Spleen (tissue), 7 donors: ENCODE data around the gene ZNF543.

Experiments used
- POLR2AphosphoS5 ChIP-seq, 3 donors: sonication (generic); formaldehyde crosslinking; IDR thresholded peaks; one replicate each; pipeline ENCODE4 v1.5.1; 2017; ENCODE audit warnings: antibody characterized with exemption in 3 of 3
- TF ChIP-seq, protein P1 (sequence below), 11 experiments: fragments of 200-600 bp in 7 of 11; fragments of 450-650 bp in 4 of 11; sonication (generic) in 4 of 11; IDR thresholded peaks in 8 of 11; conservative IDR thresholded peaks in 3 of 11; 1 replicate in 7 of 11; 2 replicates in 4 of 11; pipeline versions ENCODE4 v1.4.0 to v1.8.0; 2016 to 2021; ENCODE audit warnings: antibody characterized with exemption in 11 of 11, inconsistent platforms in 4 of 11, mild to moderate bottlenecking in 1 of 11
- donor health status: DM: no; HTN: no; CAD: no; lungs with moderate emphysema.
- donor health status: DM: no; HTN: no; CAD: no.
- donor health status: DM: no; HTN: no; CAD: no.

DNA sequence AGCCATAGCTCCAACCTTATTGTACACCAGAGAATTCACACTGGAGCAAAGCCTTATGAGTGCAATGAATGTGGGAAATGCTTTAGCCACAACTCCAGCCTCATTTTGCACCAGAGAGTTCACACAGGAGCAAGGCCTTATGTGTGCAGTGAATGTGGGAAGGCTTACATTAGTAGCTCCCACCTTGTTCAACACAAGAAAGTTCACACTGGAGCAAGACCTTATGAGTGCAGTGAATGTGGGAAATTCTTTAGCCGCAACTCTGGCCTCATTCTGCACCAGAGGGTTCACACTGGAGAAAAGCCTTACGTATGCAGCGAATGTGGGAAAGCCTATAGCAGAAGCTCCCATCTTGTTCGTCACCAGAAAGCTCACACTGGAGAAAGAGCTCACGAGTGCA, 37.1 kb downstream of the ZNF543 start:
- TF ChIP-seq POLR2AphosphoS5 (IDR thresholded peaks at IDR 0.05) = no peak
- TF ChIP-seq, protein P1, sequence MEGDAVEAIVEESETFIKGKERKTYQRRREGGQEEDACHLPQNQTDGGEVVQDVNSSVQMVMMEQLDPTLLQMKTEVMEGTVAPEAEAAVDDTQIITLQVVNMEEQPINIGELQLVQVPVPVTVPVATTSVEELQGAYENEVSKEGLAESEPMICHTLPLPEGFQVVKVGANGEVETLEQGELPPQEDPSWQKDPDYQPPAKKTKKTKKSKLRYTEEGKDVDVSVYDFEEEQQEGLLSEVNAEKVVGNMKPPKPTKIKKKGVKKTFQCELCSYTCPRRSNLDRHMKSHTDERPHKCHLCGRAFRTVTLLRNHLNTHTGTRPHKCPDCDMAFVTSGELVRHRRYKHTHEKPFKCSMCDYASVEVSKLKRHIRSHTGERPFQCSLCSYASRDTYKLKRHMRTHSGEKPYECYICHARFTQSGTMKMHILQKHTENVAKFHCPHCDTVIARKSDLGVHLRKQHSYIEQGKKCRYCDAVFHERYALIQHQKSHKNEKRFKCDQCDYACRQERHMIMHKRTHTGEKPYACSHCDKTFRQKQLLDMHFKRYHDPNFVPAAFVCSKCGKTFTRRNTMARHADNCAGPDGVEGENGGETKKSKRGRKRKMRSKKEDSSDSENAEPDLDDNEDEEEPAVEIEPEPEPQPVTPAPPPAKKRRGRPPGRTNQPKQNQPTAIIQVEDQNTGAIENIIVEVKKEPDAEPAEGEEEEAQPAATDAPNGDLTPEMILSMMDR (IDR thresholded peaks at IDR 0.05 in 8 of 11, conservative IDR thresholded peaks at IDR 0.05 in 3 of 11) = no peak
